Testis (tissue), 2 donors: ENCODE results near the gene BAX.

Experiments used
- CTCF ChIP-seq, 3 experiments: fragments of 450-650 bp in 2 of 3; fragments of 200-600 bp in 1 of 3; sonication (generic) in 1 of 3; IDR thresholded peaks; one replicate each; pipeline ENCODE4 v1.5.1; 2016 to 2019; ENCODE audit warnings: antibody characterized with exemption in 3 of 3, mild to moderate bottlenecking in 2 of 3, moderate library complexity in 1 of 3
- POLR2A ChIP-seq: fragments of 450-650 bp; IDR thresholded peaks from one replicate; pipeline ENCODE4 v1.6.1; 2017; ENCODE audit warnings: antibody characterized with exemption, mild to moderate bottlenecking, moderate library complexity

- TF ChIP-seq CTCF (IDR thresholded peaks at IDR 0.05): no peak
- TF ChIP-seq POLR2A: no peak
These were observed 36.4 kb downstream of the BAX start for GRCh38 chr19:48991011-48991609.
